Natural killer cell (primary cell): ENCODE results near the gene B3GALT6. TPM values are rescaled to one million over a fixed set of nuclear protein-coding genes. Genes with fewer than 3 reads are reported as not detected.

Source experiments
- ATAC-seq, 3 donors: fragments of 150-1000 bp in 2 of 3; fragments of 200-7000 bp in 1 of 3; cut with Tn5 transposase; 1 replicate in 1 of 3; 2 replicates in 2 of 3; pipeline ENCODE4 v1.10.0; 2021; ENCODE audit warnings: mild to moderate bottlenecking in 2 of 3, moderate library complexity in 2 of 3
- DNase-seq, 2 donors: peaks; one replicate each; pipeline versions ENCODE4 v3.0.0 to v3.0.0-alpha.2; 2013 to 2021; ENCODE audit warnings: mixed read lengths in 1 of 2
- H3K27ac ChIP-seq: one replicate; pipeline ENCODE4 v1.5.1; 2013; ENCODE audit warnings: mild to moderate bottlenecking, low read length
- H3K27me3 ChIP-seq: one replicate; pipeline ENCODE4 v1.6.1; 2013; ENCODE audit warnings: low read length; ENCODE audit not compliant: control insufficient read depth, insufficient read depth
- H3K36me3 ChIP-seq: one replicate; pipeline ENCODE4 v1.6.1; 2013; ENCODE audit warnings: low read length; ENCODE audit not compliant: control insufficient read depth, insufficient read depth
- H3K4me1 ChIP-seq: one replicate; pipeline ENCODE4 v1.6.1; 2013; ENCODE audit warnings: low read length; ENCODE audit not compliant: control insufficient read depth, insufficient read depth
- H3K4me3 ChIP-seq: one replicate; pipeline ENCODE4 v1.5.1; 2013; ENCODE audit warnings: low read length
- H3K9me3 ChIP-seq: one replicate; pipeline ENCODE4 v1.6.1; 2013; ENCODE audit warnings: low read length; ENCODE audit not compliant: control insufficient read depth, insufficient read depth
- H3K27ac Mint-ChIP-seq, 2 donors: one replicate each; pipeline ENCODE4 v1.8.0; 2022; ENCODE audit warnings: mild to moderate bottlenecking in 2 of 2, mixed read lengths in 2 of 2, moderate library complexity in 1 of 2
- H3K27me3 Mint-ChIP-seq, 2 donors: one replicate each; pipeline ENCODE4 v1.8.0; 2022; ENCODE audit warnings: low read depth in 2 of 2, mixed read lengths in 2 of 2
- H3K36me3 Mint-ChIP-seq: one replicate; pipeline ENCODE4 v1.8.0; 2022; ENCODE audit warnings: mixed read lengths
- H3K4me1 Mint-ChIP-seq, 2 donors: one replicate each; pipeline ENCODE4 v1.8.0; 2022; ENCODE audit warnings: mixed read lengths in 2 of 2
- H3K4me3 Mint-ChIP-seq: one replicate; pipeline ENCODE4 v1.8.0; 2022; ENCODE audit warnings: mild to moderate bottlenecking, moderate library complexity, mixed read lengths
- H3K9me3 Mint-ChIP-seq, 2 donors: one replicate each; pipeline ENCODE4 v1.8.0; 2022; ENCODE audit warnings: mixed read lengths in 2 of 2
- WGBS: methylation state at CpG from one replicate; pipeline ENCODE4 v1.1.7; 2013; ENCODE audit warnings: missing lambda C conversion rate; ENCODE audit not compliant: insufficient coverage; 5-methylcytosine and 5-hydroxymethylcytosine counted together
- intact Hi-C: fragments of 100-400 bp; cut with micrococcal nuclease; formaldehyde crosslinking; loops from one replicate; pipeline ENCODE4 v1.14.2; 2022
- total RNA-seq, 4 donors: library from RNA; stranded (reverse); fragments of 120-200 nt in 1 of 4; gene quantifications; one replicate each; pipeline versions ENCODE4 v1.2.3 to v1.2.4, GENCODE V29; 2013 to 2022
- TF ChIP-seq, protein P1 (sequence below): fragments of 200-600 bp; IDR thresholded peaks from one replicate; pipeline ENCODE4 v1.8.0; 2022; ENCODE audit warnings: antibody characterized with exemption

Gene B3GALT6
- total RNA-seq, 3 donors from 2014 or later (not counting 1 experiment from before 2014, with no cell fraction given): 13.7 to 16.5 (median 16.3) TPM

- DNase-seq: peak; percentile 28 to 59
- ATAC-seq: peak; percentile 68 to 73 (median 70)
- H3K27me3 Mint-ChIP-seq: no peaks in the 10 kb centered on the region
- TF ChIP-seq, protein P1, sequence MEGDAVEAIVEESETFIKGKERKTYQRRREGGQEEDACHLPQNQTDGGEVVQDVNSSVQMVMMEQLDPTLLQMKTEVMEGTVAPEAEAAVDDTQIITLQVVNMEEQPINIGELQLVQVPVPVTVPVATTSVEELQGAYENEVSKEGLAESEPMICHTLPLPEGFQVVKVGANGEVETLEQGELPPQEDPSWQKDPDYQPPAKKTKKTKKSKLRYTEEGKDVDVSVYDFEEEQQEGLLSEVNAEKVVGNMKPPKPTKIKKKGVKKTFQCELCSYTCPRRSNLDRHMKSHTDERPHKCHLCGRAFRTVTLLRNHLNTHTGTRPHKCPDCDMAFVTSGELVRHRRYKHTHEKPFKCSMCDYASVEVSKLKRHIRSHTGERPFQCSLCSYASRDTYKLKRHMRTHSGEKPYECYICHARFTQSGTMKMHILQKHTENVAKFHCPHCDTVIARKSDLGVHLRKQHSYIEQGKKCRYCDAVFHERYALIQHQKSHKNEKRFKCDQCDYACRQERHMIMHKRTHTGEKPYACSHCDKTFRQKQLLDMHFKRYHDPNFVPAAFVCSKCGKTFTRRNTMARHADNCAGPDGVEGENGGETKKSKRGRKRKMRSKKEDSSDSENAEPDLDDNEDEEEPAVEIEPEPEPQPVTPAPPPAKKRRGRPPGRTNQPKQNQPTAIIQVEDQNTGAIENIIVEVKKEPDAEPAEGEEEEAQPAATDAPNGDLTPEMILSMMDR: no peak
- H3K4me1 Mint-ChIP-seq: peaks cover 18 to 55% of the 10 kb centered on the region in 2 donors
- H3K36me3 ChIP-seq: peaks cover 75% of the 10 kb centered on the region
- intact Hi-C loops: loop anchor here (2.0 kb wide), 1 partner anchor 13 kb away; no protein-coding TSS in a partner anchor
- 47% methylated on average over 30 of the region's 30 CpGs for WGBS
- H3K27me3 ChIP-seq: no peaks in the 10 kb centered on the region
- no peaks in the 10 kb centered on the region for H3K9me3 Mint-ChIP-seq
- no peaks in the 10 kb centered on the region for H3K36me3 Mint-ChIP-seq
- H3K9me3 ChIP-seq: no peaks in the 10 kb centered on the region
- no peak overlapping the region for H3K4me3 ChIP-seq
- H3K4me1 ChIP-seq: peaks cover 66% of the 10 kb centered on the region
- peak overlapping the region; percentile 98 to 99 for H3K27ac Mint-ChIP-seq
- peak overlapping the region; percentile 67 for H3K27ac ChIP-seq
- peak overlapping the region; percentile 85 for H3K4me3 Mint-ChIP-seq
Observed at GRCh38 chr1:1221887-1222574, 10.0 kb upstream of the B3GALT6 start.

DNA sequence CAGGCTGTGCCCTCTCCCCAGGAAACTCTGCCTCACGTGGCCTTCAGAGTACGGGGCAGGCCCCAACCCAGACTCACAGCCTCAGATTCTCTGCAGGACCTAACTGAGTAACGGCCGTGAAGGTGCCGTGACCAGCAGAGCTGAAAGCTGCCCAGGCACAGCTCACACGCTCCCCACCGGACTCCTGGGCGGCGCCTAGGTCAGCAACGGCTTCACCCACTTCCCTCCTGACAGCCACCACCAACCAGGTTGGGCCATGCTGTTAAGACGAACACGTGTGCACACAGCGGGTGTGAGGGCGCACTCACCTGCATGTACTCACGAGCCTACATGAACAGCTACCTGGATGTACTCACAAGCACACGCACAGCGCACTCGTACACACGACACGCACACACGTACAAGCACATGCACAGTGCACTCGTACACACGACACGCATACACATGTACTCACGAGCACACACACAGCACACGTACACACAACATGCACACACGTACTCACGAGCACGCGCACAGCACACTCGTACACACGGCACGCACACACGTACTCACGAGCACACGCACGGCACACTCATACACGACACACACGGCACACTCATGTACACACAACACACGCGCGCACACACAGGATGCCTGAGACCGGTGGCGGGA, 9.3 kb upstream of the B3GALT6 start:
- Histone ChIP-seq H3K27ac (peak overlapping the region; percentile 67), H3K4me3 (no peak overlapping the region), H3K4me1 (peaks cover 63% of the 10 kb centered on the region), H3K9me3 (no peaks in the 10 kb centered on the region), H3K36me3 (peaks cover 75% of the 10 kb centered on the region), H3K27me3 (no peaks in the 10 kb centered on the region)
- Mint-ChIP-seq H3K36me3 (no peaks in the 10 kb centered on the region), H3K4me3 (peak overlapping the region; percentile 85), H3K27ac (peak overlapping the region; percentile 98 to 99), H3K4me1 (peaks cover 18 to 55% of the 10 kb centered on the region in 2 donors), H3K27me3 (no peaks in the 10 kb centered on the region), H3K9me3 (no peaks in the 10 kb centered on the region)
- intact Hi-C loops: loop anchor here (2.0 kb wide), 1 partner anchor 14 kb away; no protein-coding TSS in a partner anchor
- DNase-seq (peak in 1 of 2 donors; percentile 38), ATAC-seq (peak; percentile 21 to 48 (median 38))
- TF ChIP-seq, protein P1: no peak
- 81% methylated on average over 44 of the region's 44 CpGs for WGBS

- no peak for ATAC-seq
- intact Hi-C loops: loop anchor here (2.0 kb wide), 1 partner anchor 15 kb away; no protein-coding TSS in a partner anchor
- no peaks in the 10 kb centered on the region for H3K27me3 Mint-ChIP-seq
Observed at GRCh38 chr1:1223321-1223720, 8.7 kb upstream of the B3GALT6 start.

More at GRCh38 chr1:1223321-1223720, 8.7 kb upstream of the B3GALT6 start:
- no peaks in the 10 kb centered on the region for H3K9me3 ChIP-seq
- H3K27ac ChIP-seq: no peak overlapping the region
- peaks cover 61% of the 10 kb centered on the region for H3K4me1 ChIP-seq
- peaks cover 18 to 55% of the 10 kb centered on the region in 2 donors for H3K4me1 Mint-ChIP-seq
- no peaks in the 10 kb centered on the region for H3K36me3 Mint-ChIP-seq
- peak overlapping the region; percentile 98 to 99 for H3K27ac Mint-ChIP-seq
- H3K27me3 ChIP-seq: no peaks in the 10 kb centered on the region
- no peaks in the 10 kb centered on the region for H3K9me3 Mint-ChIP-seq
- H3K4me3 ChIP-seq: no peak overlapping the region
- DNase-seq: no peak
- 98% methylated on average over 15 of the region's 15 CpGs for WGBS
- TF ChIP-seq, protein P1: no peak
- peak overlapping the region; percentile 85 for H3K4me3 Mint-ChIP-seq
- H3K36me3 ChIP-seq: peaks cover 75% of the 10 kb centered on the region
